Glutamatergic neuron (in vitro differentiated cells): ENCODE measurements around the gene EFNB2. TPM values are rescaled to one million over a fixed set of nuclear protein-coding genes. Genes with fewer than 3 reads are reported as not detected.

Experiments
- DNase-seq: peaks from one replicate; pipeline ENCODE4 v3.0.0; 2022
- H3K27ac Mint-ChIP-seq: one replicate; pipeline ENCODE4 v1.8.0; 2020; ENCODE audit warnings: mild to moderate bottlenecking, mixed read lengths, inconsistent platforms; ENCODE audit not compliant: unreplicated experiment
- H3K27me3 Mint-ChIP-seq: one replicate; pipeline ENCODE4 v1.8.0; 2020; ENCODE audit warnings: mild to moderate bottlenecking, moderate library complexity, mixed read lengths, inconsistent platforms; ENCODE audit not compliant: unreplicated experiment
- H3K36me3 Mint-ChIP-seq: one replicate; pipeline ENCODE4 v1.8.0; 2020; ENCODE audit warnings: mild to moderate bottlenecking, mixed read lengths, inconsistent platforms; ENCODE audit not compliant: unreplicated experiment
- H3K4me1 Mint-ChIP-seq: one replicate; pipeline ENCODE4 v1.8.0; 2020; ENCODE audit warnings: mild to moderate bottlenecking, low read depth, mixed read lengths, inconsistent platforms; ENCODE audit not compliant: unreplicated experiment
- H3K4me3 Mint-ChIP-seq: one replicate; pipeline ENCODE4 v1.8.0; 2020; ENCODE audit warnings: mild to moderate bottlenecking, mixed read lengths, inconsistent platforms; ENCODE audit not compliant: unreplicated experiment
- H3K9me3 Mint-ChIP-seq: one replicate; pipeline ENCODE4 v1.8.0; 2020; ENCODE audit warnings: mild to moderate bottlenecking, moderate library complexity, mixed read lengths, inconsistent platforms; ENCODE audit not compliant: unreplicated experiment
- total RNA-seq: library from RNA; stranded (reverse); fragmentation: NEBNext Ultra II Directional; extraction: Animal tissue kit (Norgen Biotek cat#: 25700); gene quantifications from one replicate; pipeline ENCODE4 v1.2.1, GENCODE V29; 2021; ENCODE audit not compliant: unreplicated experiment
- TF ChIP-seq, protein P1 (sequence below): fragments of 200-600 bp; sonication (generic); IDR thresholded peaks from one replicate; pipeline ENCODE4 v1.5.0; 2021; ENCODE audit not compliant: partially characterized antibody, unreplicated experiment

Gene EFNB2
- total RNA-seq, 1 donor from 2014 or later: 51.1 TPM

DNA sequence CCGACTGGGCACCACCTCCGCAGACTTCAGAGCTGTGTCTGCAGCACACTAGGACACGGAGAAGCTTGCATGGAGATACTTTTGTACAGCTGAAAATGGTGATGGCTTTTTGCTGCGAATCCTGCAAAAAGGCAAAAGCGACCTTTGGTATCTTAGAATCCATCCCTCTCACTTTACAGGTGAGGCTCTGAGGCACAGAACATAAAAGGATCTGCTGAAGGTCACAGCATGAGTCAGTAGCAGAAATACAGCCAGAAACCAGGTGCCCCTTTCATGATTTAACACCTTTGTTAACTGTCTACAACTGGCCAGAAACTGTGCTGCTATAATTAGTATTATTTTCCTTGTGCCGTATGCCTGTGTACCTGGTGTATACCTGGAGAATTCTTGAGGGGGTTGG lies 48.3 kb downstream of the EFNB2 start:
- no peak overlapping the region for H3K27ac Mint-ChIP-seq
- H3K4me1 Mint-ChIP-seq: peaks cover 2% of the 10 kb centered on the region
- H3K36me3 Mint-ChIP-seq: peaks cover 4% of the 10 kb centered on the region
- H3K4me3 Mint-ChIP-seq: no peak overlapping the region
- H3K9me3 Mint-ChIP-seq: peaks cover 4% of the 10 kb centered on the region
- H3K27me3 Mint-ChIP-seq: peaks cover 3% of the 10 kb centered on the region
- no peak for DNase-seq
- TF ChIP-seq, protein P1, sequence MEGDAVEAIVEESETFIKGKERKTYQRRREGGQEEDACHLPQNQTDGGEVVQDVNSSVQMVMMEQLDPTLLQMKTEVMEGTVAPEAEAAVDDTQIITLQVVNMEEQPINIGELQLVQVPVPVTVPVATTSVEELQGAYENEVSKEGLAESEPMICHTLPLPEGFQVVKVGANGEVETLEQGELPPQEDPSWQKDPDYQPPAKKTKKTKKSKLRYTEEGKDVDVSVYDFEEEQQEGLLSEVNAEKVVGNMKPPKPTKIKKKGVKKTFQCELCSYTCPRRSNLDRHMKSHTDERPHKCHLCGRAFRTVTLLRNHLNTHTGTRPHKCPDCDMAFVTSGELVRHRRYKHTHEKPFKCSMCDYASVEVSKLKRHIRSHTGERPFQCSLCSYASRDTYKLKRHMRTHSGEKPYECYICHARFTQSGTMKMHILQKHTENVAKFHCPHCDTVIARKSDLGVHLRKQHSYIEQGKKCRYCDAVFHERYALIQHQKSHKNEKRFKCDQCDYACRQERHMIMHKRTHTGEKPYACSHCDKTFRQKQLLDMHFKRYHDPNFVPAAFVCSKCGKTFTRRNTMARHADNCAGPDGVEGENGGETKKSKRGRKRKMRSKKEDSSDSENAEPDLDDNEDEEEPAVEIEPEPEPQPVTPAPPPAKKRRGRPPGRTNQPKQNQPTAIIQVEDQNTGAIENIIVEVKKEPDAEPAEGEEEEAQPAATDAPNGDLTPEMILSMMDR: no peak

DNA sequence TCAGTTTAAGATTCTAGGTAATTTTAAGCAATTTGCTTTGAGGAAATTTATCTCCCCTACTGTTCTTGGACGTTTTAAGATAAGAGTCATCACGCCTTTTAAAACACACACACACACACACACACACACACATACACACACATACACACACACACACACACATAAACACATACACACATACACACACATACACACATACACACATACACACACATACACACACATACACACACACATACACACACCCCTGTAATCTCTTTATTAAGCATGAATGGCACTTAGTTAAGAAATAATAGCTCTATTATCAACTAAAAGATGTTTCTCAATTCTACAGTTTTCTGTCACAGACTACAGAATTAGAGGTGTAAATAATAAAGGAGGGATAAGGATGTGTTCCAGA lies 49.2 kb downstream of the EFNB2 start:
- DNase-seq: no peak
- Mint-ChIP-seq H3K36me3 (peaks cover 4% of the 10 kb centered on the region), H3K27me3 (peaks cover 3% of the 10 kb centered on the region), H3K9me3 (peaks cover 2% of the 10 kb centered on the region), H3K27ac (no peak overlapping the region), H3K4me1 (peaks cover 2% of the 10 kb centered on the region), H3K4me3 (no peak overlapping the region)
- TF ChIP-seq, protein P1: no peak

DNA sequence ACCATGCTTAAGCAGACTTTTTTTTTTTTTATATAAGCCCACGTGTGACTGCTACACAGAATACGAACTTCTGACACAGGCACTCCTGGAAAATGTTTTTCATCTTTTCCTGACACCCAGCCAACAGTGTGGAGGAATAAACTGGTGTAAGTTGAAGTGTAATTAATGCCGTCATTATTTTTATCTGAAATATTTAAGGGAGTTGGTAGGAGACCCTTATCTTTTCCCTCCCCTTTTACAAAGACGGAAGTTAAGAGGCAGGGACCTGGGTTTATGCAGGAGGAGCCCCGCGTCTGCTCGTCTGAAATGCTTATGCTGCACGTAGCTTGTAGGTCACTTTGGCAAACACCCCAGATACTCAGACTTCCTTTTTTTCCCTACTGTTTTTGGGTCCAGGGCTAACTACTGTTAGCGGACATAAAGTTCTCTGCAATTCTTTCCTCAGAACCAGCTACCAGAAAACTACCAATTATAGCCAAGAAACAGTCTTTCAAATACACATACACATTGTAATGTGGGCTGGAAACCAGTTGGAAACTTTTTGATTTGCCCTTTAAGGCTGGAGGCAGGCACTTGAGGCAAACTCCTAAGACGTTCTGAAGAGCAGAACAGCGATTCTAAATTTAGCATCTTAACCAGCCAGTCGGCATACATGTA lies 50.8 kb downstream of the EFNB2 start:
- H3K4me1 Mint-ChIP-seq: peaks cover 4% of the 10 kb centered on the region
- no peak overlapping the region for H3K4me3 Mint-ChIP-seq
- no peaks in the 10 kb centered on the region for H3K9me3 Mint-ChIP-seq
- H3K36me3 Mint-ChIP-seq: peaks cover 4% of the 10 kb centered on the region
- peaks cover 3% of the 10 kb centered on the region for H3K27me3 Mint-ChIP-seq
- no peak overlapping the region for H3K27ac Mint-ChIP-seq
- TF ChIP-seq, protein P1: no peak
- no peak for DNase-seq

DNA sequence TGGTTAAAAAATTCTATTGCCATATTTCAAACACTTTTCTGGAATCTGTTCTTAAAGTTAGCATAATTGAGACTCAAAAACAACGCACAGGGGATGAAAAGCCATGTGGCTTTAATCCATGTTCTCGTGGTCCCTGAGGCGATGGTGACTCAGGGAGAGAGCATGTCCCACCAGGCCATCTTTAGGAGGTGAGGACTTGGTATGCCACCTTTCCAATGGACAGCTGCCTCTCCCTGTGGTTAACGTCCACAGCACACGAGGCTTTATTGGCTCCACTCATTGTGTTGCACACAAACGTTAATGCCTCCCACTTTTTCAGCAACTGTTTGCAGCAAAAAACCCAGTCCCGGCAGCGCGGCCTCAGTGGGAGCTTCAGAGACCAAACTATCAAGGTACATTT lies 51.4 kb downstream of the EFNB2 start:
- Mint-ChIP-seq H3K4me3 (no peak overlapping the region), H3K27me3 (peaks cover 3% of the 10 kb centered on the region), H3K4me1 (peaks cover 4% of the 10 kb centered on the region), H3K9me3 (no peaks in the 10 kb centered on the region), H3K36me3 (peaks cover 4% of the 10 kb centered on the region), H3K27ac (no peak overlapping the region)
- TF ChIP-seq, protein P1: no peak
- no peak for DNase-seq

DNA sequence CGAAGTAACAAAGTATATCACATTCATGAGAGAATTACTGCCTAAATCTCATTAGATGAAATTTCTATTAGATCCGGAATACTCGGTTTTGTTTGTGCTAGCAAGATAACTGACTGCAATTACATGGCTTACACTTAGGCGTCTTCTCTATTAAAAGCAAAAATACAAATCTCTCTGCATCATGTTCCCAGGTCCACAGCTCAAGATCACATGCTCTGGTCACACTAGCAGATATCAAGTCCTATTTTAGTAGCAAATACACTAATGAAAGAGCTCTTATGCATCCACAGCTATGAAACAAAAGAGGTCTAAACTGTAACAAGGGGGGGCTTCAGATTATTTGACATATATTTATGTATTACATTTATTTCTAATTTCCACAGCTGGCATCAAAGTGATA lies 53.5 kb downstream of the EFNB2 start:
- Mint-ChIP-seq H3K36me3 (peaks cover 4% of the 10 kb centered on the region), H3K9me3 (no peaks in the 10 kb centered on the region)
- TF ChIP-seq, protein P1: no peak

More for the DNA sequence above, 53.5 kb downstream of the EFNB2 start:
- Mint-ChIP-seq H3K4me1 (peaks cover 1% of the 10 kb centered on the region), H3K27me3 (peaks cover 3% of the 10 kb centered on the region), H3K4me3 (no peak overlapping the region), H3K27ac (no peak overlapping the region)
- DNase-seq: no peak
